GM12873 (cell line): ENCODE measurements around the gene GNB1L.

Source experiments
- CTCF ChIP-seq: IDR thresholded peaks from 2 replicates; pipeline ENCODE4 v1.5.1; 2012; ENCODE audit warnings: low read depth, mild to moderate bottlenecking, moderate library complexity, low read length, control low read depth; ENCODE audit not compliant: insufficient read depth; ENCODE audit errors: missing control alignments

GNB1L gene

GRCh38 chr22:19852177-19852781 lies 2.4 kb downstream of the GNB1L start:
- no peak for TF ChIP-seq CTCF

- TF ChIP-seq CTCF: no peak
Measured at GRCh38 chr22:19851291-19852176, 3.1 kb downstream of the GNB1L start.

GRCh38 chr22:19850763-19851109 lies 3.9 kb downstream of the GNB1L start:
- TF ChIP-seq CTCF: no peak

GRCh38 chr22:19849835-19850762 lies 4.6 kb downstream of the GNB1L start:
- TF ChIP-seq CTCF: no peak

GRCh38 chr22:19848298-19849224 lies 6.1 kb downstream of the GNB1L start:
- TF ChIP-seq CTCF: no peak

- no peak for TF ChIP-seq CTCF
Measured at GRCh38 chr22:19847345-19847632, 7.4 kb downstream of the GNB1L start.
